Inflammatory macrophage treated with lipopolysaccharide for 1 hour (primary cell): ENCODE data around the gene TDG.
"Not testable (repeated sequence)": the region's sequence is repeated elsewhere in the genome, so short reads cannot be mapped to it uniquely, and the experiment has no call there.

Experiments
- DNase-seq, 2 donors: peaks; one replicate each; pipeline ENCODE4 v3.0.0-alpha.2; 2020 to 2022

TDG gene

DNA sequence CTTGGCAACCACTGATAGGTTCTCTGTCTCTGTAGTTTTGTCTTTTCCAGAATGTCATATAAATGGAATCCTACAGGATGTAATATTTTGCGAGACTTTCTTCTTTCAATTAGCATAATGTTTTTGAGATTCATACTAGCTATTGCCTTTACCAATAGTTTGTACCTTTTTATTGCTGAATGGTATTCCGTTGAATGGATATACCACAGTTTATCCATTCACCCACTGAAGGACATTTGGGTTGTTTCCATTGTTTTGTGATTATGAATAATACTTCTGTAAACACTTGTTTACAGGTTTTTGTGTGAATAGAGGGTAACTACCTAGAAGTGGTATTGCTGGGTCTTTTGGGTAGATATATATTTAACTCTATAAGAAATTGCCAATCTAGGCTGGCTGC is 58.0 kb downstream of the TDG start:
- DNase-seq = no peak

DNA sequence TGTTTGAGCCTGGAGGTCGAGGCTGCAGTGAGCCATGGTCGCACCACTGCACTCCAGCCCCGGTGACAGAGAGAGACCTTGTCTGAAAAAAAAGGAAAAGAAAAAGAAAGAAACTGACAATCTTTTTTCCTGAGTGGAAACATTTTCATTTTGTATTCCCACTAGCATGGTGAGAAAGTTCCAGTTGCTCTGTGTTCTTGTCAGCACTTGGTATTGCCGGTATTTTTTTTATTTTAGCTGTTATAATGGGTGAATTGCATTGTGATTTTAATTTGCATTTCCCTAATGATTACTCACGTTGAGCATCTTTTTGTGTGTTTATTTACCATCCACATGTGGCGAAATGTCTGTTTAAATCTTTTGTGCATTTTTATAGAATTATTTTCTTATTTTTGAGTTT is 58.7 kb downstream of the TDG start:
- DNase-seq = no peak

DNA sequence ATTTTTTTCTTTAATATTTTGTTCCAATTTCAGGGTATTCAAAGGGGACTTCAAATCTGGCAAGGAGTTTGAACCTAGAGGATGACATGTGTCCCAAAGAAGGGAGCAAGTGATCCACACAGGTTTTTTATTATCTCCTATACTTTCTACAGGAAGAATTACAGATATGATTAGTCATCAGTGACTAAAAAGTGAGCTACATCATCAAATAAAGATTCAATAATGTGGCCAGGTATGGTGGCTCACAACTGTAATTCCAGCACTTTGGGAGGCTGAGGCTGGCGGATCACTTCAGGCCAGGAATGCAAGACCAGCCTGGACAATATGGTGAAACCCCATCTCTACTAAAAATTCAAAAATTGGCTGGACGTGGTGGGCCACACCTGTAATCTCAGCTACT is 60.1 kb downstream of the TDG start:
- DNase-seq = no peak

DNA sequence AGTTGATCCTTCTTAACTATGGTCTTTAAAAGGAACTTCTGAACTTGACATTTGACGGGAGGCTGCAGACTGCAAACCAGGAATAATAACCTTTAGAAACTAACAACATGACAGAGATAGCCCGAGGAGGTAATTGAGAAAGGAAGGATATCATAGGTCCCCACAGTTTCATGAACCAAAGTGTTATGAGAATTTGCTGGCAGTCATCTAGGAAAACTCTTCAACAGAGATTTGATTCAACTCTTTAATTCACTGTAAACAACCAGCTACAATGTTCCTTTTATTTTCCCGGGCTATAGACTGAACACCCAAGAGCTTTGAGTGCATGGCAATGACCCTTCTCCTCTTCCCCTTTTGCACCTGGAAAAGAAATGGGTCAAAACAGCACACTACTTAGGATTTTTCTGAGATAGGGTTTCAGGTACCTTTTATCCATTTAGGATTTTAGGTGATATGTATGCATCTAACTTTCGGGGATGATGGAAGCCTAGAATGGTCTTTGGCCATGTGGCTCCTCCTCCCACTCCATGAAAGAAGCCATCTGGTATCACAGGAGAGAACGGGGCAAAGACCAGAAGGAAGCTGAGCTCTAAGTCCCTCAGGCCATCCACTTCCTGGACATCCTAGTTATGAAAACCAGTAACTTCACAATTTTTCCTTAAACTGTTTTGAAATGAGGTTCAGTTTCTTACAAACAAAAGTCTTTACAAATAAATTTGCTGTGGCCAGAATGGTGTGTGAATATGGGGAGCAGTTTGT is 61.3 kb downstream of the TDG start:
- DNase-seq = no peak

DNA sequence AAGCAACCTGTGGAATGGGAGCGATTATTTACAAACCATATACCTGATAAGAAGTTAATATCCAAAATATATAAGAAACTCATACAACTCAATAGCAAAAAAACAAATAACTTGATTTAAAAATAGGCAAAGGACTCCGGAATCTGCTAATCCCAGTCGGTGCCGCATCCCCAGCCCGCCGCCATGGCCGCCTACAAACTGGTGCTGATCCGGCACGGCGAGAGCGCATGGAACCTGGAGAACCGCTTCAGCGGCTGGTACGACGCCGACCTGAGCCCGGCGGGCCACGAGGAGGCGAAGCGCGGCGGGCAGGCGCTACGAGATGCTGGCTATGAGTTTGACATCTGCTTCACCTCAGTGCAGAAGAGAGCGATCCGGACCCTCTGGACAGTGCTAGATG is 64.9 kb downstream of the TDG start:
- not testable (repeated sequence) for DNase-seq

DNA sequence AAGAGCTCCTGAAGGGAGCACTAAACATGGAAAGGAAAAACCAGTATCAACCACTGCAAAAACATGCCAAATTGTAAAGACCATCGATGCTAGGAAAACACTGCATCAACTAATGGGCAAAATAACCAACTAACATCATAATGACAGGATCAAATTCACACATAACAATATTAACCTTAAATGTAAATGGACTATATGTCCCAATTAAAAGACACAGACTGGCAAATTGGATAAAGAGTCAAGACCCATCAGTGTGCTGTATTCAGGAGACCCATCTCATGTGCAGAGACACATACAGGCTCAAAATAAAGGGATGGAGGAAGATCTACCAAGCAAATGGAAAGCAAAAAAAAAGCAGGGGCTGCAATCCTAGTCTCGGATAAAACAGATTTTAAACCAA is 70.5 kb downstream of the TDG start:
- not testable (repeated sequence) for DNase-seq
